Lower leg skin (tissue), 3 donors: ENCODE data around the gene ACER3.

Source experiments
- POLR2A ChIP-seq, 2 donors: fragments of 450-650 bp; IDR thresholded peaks; one replicate each; pipeline ENCODE4 v1.6.1; 2016 to 2017; ENCODE audit warnings: antibody characterized with exemption in 2 of 2, mild to moderate bottlenecking in 1 of 2, moderate library complexity in 1 of 2
- TF ChIP-seq, protein P1 (sequence below), 3 donors: fragments of 450-650 bp; IDR thresholded peaks; one replicate each; pipeline ENCODE4 v1.5.1; 2016; ENCODE audit warnings: antibody characterized with exemption in 3 of 3, mild to moderate bottlenecking in 3 of 3, moderate library complexity in 2 of 3

- TF ChIP-seq, protein P1, sequence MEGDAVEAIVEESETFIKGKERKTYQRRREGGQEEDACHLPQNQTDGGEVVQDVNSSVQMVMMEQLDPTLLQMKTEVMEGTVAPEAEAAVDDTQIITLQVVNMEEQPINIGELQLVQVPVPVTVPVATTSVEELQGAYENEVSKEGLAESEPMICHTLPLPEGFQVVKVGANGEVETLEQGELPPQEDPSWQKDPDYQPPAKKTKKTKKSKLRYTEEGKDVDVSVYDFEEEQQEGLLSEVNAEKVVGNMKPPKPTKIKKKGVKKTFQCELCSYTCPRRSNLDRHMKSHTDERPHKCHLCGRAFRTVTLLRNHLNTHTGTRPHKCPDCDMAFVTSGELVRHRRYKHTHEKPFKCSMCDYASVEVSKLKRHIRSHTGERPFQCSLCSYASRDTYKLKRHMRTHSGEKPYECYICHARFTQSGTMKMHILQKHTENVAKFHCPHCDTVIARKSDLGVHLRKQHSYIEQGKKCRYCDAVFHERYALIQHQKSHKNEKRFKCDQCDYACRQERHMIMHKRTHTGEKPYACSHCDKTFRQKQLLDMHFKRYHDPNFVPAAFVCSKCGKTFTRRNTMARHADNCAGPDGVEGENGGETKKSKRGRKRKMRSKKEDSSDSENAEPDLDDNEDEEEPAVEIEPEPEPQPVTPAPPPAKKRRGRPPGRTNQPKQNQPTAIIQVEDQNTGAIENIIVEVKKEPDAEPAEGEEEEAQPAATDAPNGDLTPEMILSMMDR (IDR thresholded peaks at IDR 0.05): no peak
- no peak for TF ChIP-seq POLR2A (IDR thresholded peaks at IDR 0.05)
Observed at GRCh38 chr11:76980196-76980595, 119.5 kb downstream of the ACER3 start.
